HG02840 (cell line): Measurements from ENCODE around the gene MRC2.
A peak's percentile ranks its signal among the peaks of the same experiment; 100 is the strongest.

Source experiments
- ATAC-seq: cut with Tn5 transposase; IDR thresholded peaks from one replicate; pipeline ENCODE4 v1.9.1; 2021; ENCODE audit warnings: mild to moderate bottlenecking, moderate library complexity, moderate number of reproducible peaks; ENCODE audit not compliant: unreplicated experiment, low FRiP score

Gene MRC2

GRCh38 chr17:62631936-62632924 is 4.8 kb downstream of the MRC2 start:
- no peak for ATAC-seq

GRCh38 chr17:62637809-62638208 is 10.3 kb downstream of the MRC2 start:
- ATAC-seq: no peak

- no peak for ATAC-seq
Measured at GRCh38 chr17:62641153-62641552, 13.7 kb downstream of the MRC2 start.

- ATAC-seq: no peak
Measured at GRCh38 chr17:62641951-62642350, 14.5 kb downstream of the MRC2 start.

GRCh38 chr17:62643496-62643895 is 16.0 kb downstream of the MRC2 start:
- ATAC-seq: no peak

GRCh38 chr17:62644487-62645173 is 17.2 kb downstream of the MRC2 start:
- ATAC-seq: no peak

GRCh38 chr17:62648251-62648955 is 20.9 kb downstream of the MRC2 start:
- ATAC-seq: no peak

GRCh38 chr17:62648956-62649294 is 21.5 kb downstream of the MRC2 start:
- no peak for ATAC-seq

- no peak for ATAC-seq
Measured at GRCh38 chr17:62649570-62649969, 22.1 kb downstream of the MRC2 start.

- no peak for ATAC-seq
Measured at GRCh38 chr17:62650587-62650986, 23.1 kb downstream of the MRC2 start.

GRCh38 chr17:62652251-62653001 is 25.0 kb downstream of the MRC2 start:
- ATAC-seq: no peak

- peak; percentile 73 for ATAC-seq
Measured at GRCh38 chr17:62653002-62653825, 25.7 kb downstream of the MRC2 start.

- no peak for ATAC-seq
Measured at GRCh38 chr17:62653826-62654761, 26.6 kb downstream of the MRC2 start.

GRCh38 chr17:62655656-62656055 is 28.2 kb downstream of the MRC2 start:
- no peak for ATAC-seq

GRCh38 chr17:62656446-62656845 is 29.0 kb downstream of the MRC2 start:
- no peak for ATAC-seq

GRCh38 chr17:62657145-62657665 is 29.7 kb downstream of the MRC2 start:
- no peak for ATAC-seq

GRCh38 chr17:62657690-62658089 is 30.2 kb downstream of the MRC2 start:
- ATAC-seq: no peak
